HL-60/S4 treated with retinoic acid at 250 ng/mL for 4 days and 3 days (cell line): Measurements from ENCODE around the gene MST1.

Source experiments
- in situ Hi-C: fragments of 300-500 bp; cut with MboI; formaldehyde crosslinking; loops from 2 replicates; pipeline ENCODE4 v1.7.0; 2022; ENCODE audit warnings: low sequenced_read_pairs

The MST1 gene

DNA sequence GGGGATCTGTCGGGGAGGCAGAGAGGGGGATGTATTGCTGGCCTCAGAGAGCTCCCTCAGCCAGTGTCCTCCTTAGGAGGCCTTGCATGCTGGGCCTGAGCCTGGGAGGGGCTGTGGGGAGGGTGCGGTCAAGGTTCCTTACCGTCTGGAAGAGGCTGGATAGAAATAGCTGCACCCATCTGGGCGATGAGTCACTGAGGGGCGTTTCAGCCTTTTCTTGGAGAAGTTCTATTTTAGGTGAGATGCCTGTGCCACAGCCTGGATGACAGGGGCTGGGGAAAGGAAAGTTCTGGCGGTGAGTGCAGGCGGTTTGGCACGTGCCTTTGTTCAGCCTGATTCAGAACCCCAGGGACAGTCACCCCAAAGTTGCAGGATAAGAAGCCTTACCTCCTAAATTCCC lies 50.8 kb downstream of the MST1 start:
- in situ Hi-C loops = no loop called here

DNA sequence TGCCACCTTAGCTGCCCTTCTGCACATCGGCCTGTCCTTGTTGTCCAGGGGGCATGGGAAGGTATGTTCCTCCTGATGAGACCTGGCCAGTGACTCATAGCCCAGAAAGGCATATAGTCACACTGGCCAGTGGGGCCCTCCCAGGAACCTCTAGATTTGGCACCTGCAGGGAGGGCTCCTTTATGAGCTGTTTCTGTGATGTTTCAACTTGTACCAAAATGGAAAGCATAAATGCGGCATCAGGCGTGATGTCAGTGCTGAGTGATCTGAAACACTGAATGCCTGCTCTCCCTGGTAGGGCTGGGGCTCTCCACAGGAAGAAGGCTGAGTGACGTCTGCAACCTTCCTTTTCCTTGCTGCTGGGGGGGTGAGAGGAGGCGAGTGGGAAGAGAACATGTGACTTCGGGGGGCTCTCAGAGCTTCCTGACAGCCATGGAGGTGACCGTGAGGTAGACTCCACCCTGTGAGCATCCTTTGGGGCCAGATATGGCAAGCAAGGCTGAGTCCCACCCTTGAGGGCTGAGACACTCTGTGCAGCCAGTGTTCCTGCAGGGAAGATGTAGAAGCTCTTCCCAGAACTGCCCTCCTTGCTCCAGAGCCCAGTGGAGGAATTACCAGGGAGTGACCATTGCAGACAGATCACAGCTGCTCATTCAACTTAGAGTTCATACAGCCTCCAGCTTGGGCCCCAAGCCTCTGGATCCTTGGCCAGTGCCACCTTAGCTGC lies 52.2 kb downstream of the MST1 start:
- in situ Hi-C loops = no loop called here

- in situ Hi-C loops = no loop called here
Observed at GRCh38 chr3:49634736-49635135, 54.5 kb downstream of the MST1 start.
